Measurements from ENCODE around the gene CRTC1. TPM values are rescaled to one million over a fixed set of nuclear protein-coding genes. Genes with fewer than 3 reads are reported as not detected.

The CRTC1 gene
- total and polyA plus RNA-seq, 8 donors, result 5.2 to 18.1 (median 7.5) TPM

DNA sequence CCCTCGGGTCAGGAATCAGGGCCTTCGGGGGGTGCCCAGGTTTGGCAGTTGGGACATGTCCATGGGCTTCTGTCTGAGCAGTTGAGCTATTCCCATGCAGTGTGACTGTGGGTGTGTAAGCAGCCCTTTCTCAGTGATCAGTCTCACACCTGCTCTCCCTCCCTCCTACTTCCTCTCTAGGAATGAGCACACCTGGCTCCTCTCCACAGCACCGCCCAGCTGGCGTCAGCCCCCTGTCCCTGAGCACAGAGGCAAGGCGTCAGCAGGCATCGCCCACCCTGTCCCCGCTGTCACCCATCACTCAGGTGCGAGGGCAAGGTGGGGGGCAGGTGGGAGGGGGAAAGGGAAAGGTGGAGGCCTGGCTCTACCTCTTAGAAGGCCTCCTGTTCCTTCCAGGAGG lies 81.7 kb downstream of the CRTC1 start:
- intact Hi-C loops (cut with DNase I), result no loop called here
- peak in 1 of 4 donors; percentile 69 for ATAC-seq
- no peak overlapping the region for H3K4me3 ChIP-seq
- H3K27me3 ChIP-seq, result no peaks in the 10 kb centered on the region
- no peaks in the 10 kb centered on the region for H3K36me3 ChIP-seq
- FAIRE-seq, result no peak
- H3K4me1 ChIP-seq, result peaks cover 15 to 21% (median 17%) of the 10 kb centered on the region in 3 donors
- TF ChIP-seq, protein P1, sequence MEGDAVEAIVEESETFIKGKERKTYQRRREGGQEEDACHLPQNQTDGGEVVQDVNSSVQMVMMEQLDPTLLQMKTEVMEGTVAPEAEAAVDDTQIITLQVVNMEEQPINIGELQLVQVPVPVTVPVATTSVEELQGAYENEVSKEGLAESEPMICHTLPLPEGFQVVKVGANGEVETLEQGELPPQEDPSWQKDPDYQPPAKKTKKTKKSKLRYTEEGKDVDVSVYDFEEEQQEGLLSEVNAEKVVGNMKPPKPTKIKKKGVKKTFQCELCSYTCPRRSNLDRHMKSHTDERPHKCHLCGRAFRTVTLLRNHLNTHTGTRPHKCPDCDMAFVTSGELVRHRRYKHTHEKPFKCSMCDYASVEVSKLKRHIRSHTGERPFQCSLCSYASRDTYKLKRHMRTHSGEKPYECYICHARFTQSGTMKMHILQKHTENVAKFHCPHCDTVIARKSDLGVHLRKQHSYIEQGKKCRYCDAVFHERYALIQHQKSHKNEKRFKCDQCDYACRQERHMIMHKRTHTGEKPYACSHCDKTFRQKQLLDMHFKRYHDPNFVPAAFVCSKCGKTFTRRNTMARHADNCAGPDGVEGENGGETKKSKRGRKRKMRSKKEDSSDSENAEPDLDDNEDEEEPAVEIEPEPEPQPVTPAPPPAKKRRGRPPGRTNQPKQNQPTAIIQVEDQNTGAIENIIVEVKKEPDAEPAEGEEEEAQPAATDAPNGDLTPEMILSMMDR (IDR thresholded peaks at IDR 0.05), result no peak
- 33 to 68% methylated on average over 8 of the region's 8 CpGs for WGBS, 2 donors
- DNase-seq, result peak in 3 of 6 donors; percentile 50 to 79 (median 69)
- H3K9me3 ChIP-seq, result no peaks in the 10 kb centered on the region
- no peak overlapping the region for H3K27ac ChIP-seq

DNA sequence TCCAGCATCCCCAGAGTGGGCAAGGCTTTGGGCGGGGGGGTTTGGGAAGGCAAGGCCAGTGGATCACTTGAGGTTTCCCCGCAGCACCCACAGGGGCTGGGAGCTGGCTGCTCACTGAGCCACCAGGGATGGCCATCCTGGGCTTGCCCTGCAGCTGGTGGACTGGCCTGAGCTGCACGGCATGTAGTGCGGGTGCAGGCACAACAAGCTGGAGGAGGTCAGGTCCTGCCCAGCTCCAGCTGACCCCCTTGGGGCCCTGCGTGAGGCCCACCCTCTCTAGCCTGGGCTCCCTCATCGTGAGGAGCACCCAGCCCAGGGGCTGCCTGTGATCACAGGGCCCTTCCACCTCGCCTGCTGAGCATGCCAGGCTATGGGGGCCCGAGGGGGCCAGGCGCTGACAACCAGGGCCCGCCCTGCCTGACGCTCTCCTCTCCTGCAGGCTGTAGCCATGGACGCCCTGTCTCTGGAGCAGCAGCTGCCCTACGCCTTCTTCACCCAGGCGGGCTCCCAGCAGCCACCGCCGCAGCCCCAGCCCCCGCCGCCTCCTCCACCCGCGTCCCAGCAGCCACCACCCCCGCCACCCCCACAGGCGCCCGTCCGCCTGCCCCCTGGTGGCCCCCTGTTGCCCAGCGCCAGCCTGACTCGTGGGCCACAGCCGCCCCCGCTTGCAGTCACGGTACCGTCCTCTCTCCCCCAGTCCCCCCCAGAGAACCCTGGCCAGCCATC lies 84.7 kb downstream of the CRTC1 start:
- no peaks in the 10 kb centered on the region for H3K9me3 ChIP-seq
- no peak for ATAC-seq
- peak in 1 of 6 donors; percentile 77 for DNase-seq
- TF ChIP-seq, protein P1 (IDR thresholded peaks at IDR 0.05), result no peak
- no peaks in the 10 kb centered on the region for H3K36me3 ChIP-seq
- no peak overlapping the region for H3K27ac ChIP-seq
- no peaks in the 10 kb centered on the region for H3K27me3 ChIP-seq
- H3K4me3 ChIP-seq, result no peak overlapping the region
- 88 to 89% methylated on average over 29 to 30 of the region's 30 CpGs for WGBS, 2 donors
- FAIRE-seq, result no peak
- H3K4me1 ChIP-seq, result peaks cover under 1 to 4% (median 1%) of the 10 kb centered on the region in 3 donors
- intact Hi-C loops (cut with DNase I), result no loop called here

GRCh38 chr19:18768997-18769891 lies 85.8 kb downstream of the CRTC1 start:
- no peak for FAIRE-seq

DNA sequence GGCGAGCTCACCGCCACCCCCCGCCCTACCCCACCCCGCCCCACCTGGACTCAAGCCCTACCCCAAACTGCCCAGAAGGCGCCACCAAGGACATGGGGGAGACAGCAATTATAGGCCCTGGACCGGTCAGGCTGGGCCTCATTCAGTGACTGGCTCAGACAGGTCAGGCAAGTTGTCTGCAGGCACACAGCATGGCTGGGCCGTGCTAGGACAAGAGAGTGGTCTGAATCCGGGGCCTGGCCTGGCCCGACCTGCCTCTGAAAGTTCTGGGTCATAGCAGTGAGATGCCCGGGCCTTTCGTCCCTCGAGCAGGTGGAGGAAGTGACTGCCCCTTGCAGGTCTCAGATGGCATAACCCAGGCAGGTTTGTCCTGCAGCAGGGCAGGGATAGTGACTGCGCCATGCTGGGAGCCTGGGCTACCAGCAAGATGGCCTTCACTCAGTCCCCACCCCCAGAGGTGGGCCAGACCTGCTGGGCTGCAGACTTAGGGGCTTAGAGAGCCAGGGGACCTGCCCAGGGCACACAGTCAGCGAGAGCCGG lies 86.6 kb downstream of the CRTC1 start:
- H3K4me3 ChIP-seq, result no peak overlapping the region
- H3K9me3 ChIP-seq, result no peaks in the 10 kb centered on the region
- no peak for ATAC-seq
- no peak overlapping the region for H3K27ac ChIP-seq
- DNase-seq, result peak in 1 of 6 donors; percentile 61
- H3K27me3 ChIP-seq, result no peaks in the 10 kb centered on the region
- intact Hi-C loops (cut with DNase I), result no loop called here
- TF ChIP-seq, protein P1 (IDR thresholded peaks at IDR 0.05), result no peak
- no peaks in the 10 kb centered on the region for H3K36me3 ChIP-seq
- FAIRE-seq, result no peak
- no peaks in the 10 kb centered on the region for H3K4me1 ChIP-seq
- 94 to 98% methylated on average over 15 of the region's 15 CpGs for WGBS, 2 donors

More at GRCh38 chr19:18768997-18769891, 85.8 kb downstream of the CRTC1 start:
- H3K9me3 ChIP-seq, result no peaks in the 10 kb centered on the region
- H3K27me3 ChIP-seq, result no peaks in the 10 kb centered on the region
- intact Hi-C loops (cut with DNase I), result no loop called here
- no peaks in the 10 kb centered on the region for H3K4me1 ChIP-seq
- H3K4me3 ChIP-seq, result no peak overlapping the region
- peak in 3 of 4 donors; percentile 13 to 57 (median 14) for ATAC-seq
- WGBS, 2 donors, result 70 to 80% methylated on average over 24 of the region's 24 CpGs
- H3K27ac ChIP-seq, result no peak overlapping the region
- TF ChIP-seq, protein P1 (IDR thresholded peaks at IDR 0.05), result no peak
- H3K36me3 ChIP-seq, result no peaks in the 10 kb centered on the region
- DNase-seq, result peak in 2 of 6 donors; percentile 57 to 69

Data from pancreas (tissue), 10 donors.